OCI-LY1 (cell line): Measurements from ENCODE around the gene TTC28.

Experiments
- CTCF ChIP-seq: fragments of 200-600 bp; sonication (generic), shearing (Covaris generic); IDR thresholded peaks from 2 replicates; pipeline ENCODE4 v1.5.1; 2017; ENCODE audit warnings: mild to moderate bottlenecking, antibody characterized with exemption, low read length, moderate library complexity, mixed read lengths
- EZH2 ChIP-seq: fragments of 200-600 bp; sonication (generic), shearing (Covaris generic); IDR thresholded peaks from 2 replicates; pipeline ENCODE4 v1.8.0; 2017; ENCODE audit warnings: borderline replicate concordance, mixed run types, mild to moderate bottlenecking, antibody characterized with exemption, low read length, moderate library complexity, mixed read lengths

GRCh38 chr22:28016781-28017557 is 662.7 kb downstream of the TTC28 start:
- TF ChIP-seq CTCF (no peak), EZH2 (no peak)
